Measurements from ENCODE around the gene MAP2K1. TPM values are rescaled to one million over a fixed set of nuclear protein-coding genes. Genes with fewer than 3 reads are reported as not detected.

The MAP2K1 gene
- total RNA-seq, 1 donor, result 52.2 TPM

GRCh38 chr15:66404122-66404521 is 17.4 kb downstream of the MAP2K1 start:
- DNase-seq (ENCODE audit: low read depth), result no peak
- no peak for TF ChIP-seq CTCF (IDR thresholded peaks at IDR 0.05; ENCODE audit: insufficient read depth, low read length)
- no peak overlapping the region for H3K4me3 ChIP-seq (ENCODE audit: low read depth, low read length)

DNA sequence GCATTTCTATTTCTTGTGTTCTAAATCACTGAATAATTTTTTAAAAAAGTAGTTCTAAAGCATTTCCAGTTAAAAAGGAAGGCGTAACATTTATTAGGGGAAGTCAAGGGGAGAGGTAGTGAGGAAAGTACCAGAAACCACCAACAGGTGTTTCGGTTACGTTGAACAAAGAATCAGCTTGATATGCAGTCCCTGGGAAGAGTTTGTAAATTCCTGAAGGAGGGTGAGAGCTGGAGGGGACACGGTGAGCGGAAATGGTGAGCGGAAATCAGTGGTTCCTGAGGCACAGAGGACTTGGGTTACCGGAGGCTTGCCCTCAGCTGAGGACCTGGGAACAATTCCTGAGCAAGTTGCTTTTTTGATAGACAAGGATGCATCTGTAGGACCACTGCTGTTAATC is 17.8 kb downstream of the MAP2K1 start:
- TF ChIP-seq CTCF (IDR thresholded peaks at IDR 0.05; ENCODE audit: insufficient read depth, low read length), result no peak
- no peak for DNase-seq (ENCODE audit: low read depth)
- H3K4me3 ChIP-seq (ENCODE audit: low read depth, low read length), result no peak overlapping the region

GRCh38 chr15:66405007-66405406 is 18.3 kb downstream of the MAP2K1 start:
- TF ChIP-seq CTCF (IDR thresholded peaks at IDR 0.05; ENCODE audit: insufficient read depth, low read length), result no peak
- no peak overlapping the region for H3K4me3 ChIP-seq (ENCODE audit: low read depth, low read length)
- peak; percentile 22 for DNase-seq (ENCODE audit: low read depth)

- no peak overlapping the region for H3K4me3 ChIP-seq (ENCODE audit: low read depth, low read length)
- DNase-seq (ENCODE audit: low read depth), result peak; percentile 61
- TF ChIP-seq CTCF (IDR thresholded peaks at IDR 0.05; ENCODE audit: insufficient read depth, low read length), result no peak
Measured at GRCh38 chr15:66405615-66406014, 18.9 kb downstream of the MAP2K1 start.

DNA sequence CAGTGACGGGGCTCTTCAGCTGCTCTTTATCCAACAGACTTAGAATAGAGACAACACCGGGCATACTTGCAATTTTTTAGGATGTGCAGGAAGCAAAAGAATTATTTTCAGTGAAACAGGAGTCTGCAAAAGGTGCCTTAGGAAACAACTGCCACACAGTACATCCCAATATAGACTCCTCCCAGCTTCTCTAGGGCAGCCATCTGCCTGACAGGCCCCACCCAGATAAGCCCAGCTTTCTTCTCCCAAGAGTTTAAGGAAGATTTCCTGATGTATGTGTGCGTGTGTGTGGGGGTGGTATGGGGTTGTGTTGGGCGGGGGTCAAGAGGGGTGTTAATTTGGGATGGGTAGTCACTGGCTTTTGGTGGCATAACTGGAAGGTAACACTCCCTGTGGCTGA is 21.5 kb downstream of the MAP2K1 start:
- no peak for DNase-seq (ENCODE audit: low read depth)
- TF ChIP-seq CTCF (IDR thresholded peaks at IDR 0.05; ENCODE audit: insufficient read depth, low read length), result no peak
- no peak overlapping the region for H3K4me3 ChIP-seq (ENCODE audit: low read depth, low read length)

- TF ChIP-seq CTCF (IDR thresholded peaks at IDR 0.05; ENCODE audit: insufficient read depth, low read length), result no peak
- DNase-seq (ENCODE audit: low read depth), result peak; percentile 19
- H3K4me3 ChIP-seq (ENCODE audit: low read depth, low read length), result no peak overlapping the region
Measured at GRCh38 chr15:66408675-66409282, 22.1 kb downstream of the MAP2K1 start.

GRCh38 chr15:66409565-66410108 is 22.9 kb downstream of the MAP2K1 start:
- no peak for TF ChIP-seq CTCF (IDR thresholded peaks at IDR 0.05; ENCODE audit: insufficient read depth, low read length)
- DNase-seq (ENCODE audit: low read depth), result no peak

More at GRCh38 chr15:66409565-66410108, 22.9 kb downstream of the MAP2K1 start:
- H3K4me3 ChIP-seq (ENCODE audit: low read depth, low read length), result no peak overlapping the region

All from fibroblast of the aortic adventitia (primary cell).